Measurements from ENCODE around the gene NUP54.

- no peak for TF ChIP-seq POLR2AphosphoS5 (IDR thresholded peaks at IDR 0.05)
- no peak for TF ChIP-seq CTCF (IDR thresholded peaks at IDR 0.05)
- TF ChIP-seq POLR2A (IDR thresholded peaks at IDR 0.05), result no peak
These were observed 41.8 kb downstream of the NUP54 start for GRCh38 chr4:76106442-76106841.

All from breast epithelium (tissue), 3 donors.